Measurements from ENCODE around the gene GPR152.

The GPR152 gene

DNA sequence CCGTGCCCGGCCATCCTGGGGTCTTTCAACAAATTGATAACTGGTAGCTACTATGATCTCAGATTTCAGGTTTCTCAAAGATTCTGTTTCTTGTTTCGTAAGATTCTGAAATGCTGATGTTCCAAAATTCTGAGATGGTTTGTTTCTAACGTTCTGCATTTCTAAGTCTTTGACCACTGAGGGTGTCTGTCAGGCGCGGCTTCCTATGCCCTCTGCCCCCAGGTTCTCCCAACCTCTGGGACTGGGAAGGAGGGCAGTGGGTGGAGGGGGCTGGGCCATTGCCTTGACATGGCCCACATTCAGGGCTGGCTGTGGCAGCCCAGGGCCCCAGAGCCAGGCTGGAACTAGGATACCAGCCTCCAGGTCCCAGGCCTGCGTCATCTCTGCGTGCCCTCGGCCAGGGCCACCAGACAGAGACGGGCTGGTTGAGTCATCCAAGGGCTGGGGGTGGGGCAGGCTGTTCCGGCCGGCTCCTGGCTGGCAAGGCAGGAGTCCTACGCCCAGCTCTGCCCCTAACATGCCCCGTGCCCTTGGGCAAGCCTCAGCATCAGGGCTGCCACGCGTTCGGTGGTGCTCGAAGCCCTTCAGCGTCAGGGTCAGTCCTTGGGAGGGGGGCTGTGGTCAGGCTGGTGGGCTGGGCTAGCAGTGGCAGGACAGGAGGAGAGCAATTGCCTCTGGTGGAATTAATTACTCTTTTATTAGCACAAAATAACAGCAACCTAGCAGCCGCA, 11.3 kb upstream of the GPR152 start:
- DNase-seq (ENCODE audit: extremely low read depth, insufficient read length), result no peak
- TF ChIP-seq, protein P1, sequence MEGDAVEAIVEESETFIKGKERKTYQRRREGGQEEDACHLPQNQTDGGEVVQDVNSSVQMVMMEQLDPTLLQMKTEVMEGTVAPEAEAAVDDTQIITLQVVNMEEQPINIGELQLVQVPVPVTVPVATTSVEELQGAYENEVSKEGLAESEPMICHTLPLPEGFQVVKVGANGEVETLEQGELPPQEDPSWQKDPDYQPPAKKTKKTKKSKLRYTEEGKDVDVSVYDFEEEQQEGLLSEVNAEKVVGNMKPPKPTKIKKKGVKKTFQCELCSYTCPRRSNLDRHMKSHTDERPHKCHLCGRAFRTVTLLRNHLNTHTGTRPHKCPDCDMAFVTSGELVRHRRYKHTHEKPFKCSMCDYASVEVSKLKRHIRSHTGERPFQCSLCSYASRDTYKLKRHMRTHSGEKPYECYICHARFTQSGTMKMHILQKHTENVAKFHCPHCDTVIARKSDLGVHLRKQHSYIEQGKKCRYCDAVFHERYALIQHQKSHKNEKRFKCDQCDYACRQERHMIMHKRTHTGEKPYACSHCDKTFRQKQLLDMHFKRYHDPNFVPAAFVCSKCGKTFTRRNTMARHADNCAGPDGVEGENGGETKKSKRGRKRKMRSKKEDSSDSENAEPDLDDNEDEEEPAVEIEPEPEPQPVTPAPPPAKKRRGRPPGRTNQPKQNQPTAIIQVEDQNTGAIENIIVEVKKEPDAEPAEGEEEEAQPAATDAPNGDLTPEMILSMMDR (IDR thresholded peaks at IDR 0.05; ENCODE audit: insufficient read depth, low read length, poor library complexity, severe bottlenecking), result no peak
- Histone ChIP-seq H3K36me3 (ENCODE audit: control insufficient read depth, insufficient read depth, low read length) (no peaks in the 10 kb centered on the region; the same call in none of the 2 replicates), H3K27me3 (replicated peaks; ENCODE audit: control insufficient read depth, insufficient read depth, low read length) (no peaks in the 10 kb centered on the region), H3K4me3 (replicated peaks; ENCODE audit: low read depth, low read length) (peak overlapping the region; percentile 50)

GRCh38 chr11:67463186-67463585, 10.7 kb upstream of the GPR152 start:
- Histone ChIP-seq H3K36me3 (ENCODE audit: control insufficient read depth, insufficient read depth, low read length) (no peaks in the 10 kb centered on the region; the same call in none of the 2 replicates), H3K4me3 (replicated peaks; ENCODE audit: low read depth, low read length) (no peak overlapping the region), H3K27me3 (replicated peaks; ENCODE audit: control insufficient read depth, insufficient read depth, low read length) (no peaks in the 10 kb centered on the region)
- DNase-seq (ENCODE audit: extremely low read depth, insufficient read length), result no peak
- TF ChIP-seq, protein P1 (IDR thresholded peaks at IDR 0.05; ENCODE audit: insufficient read depth, low read length, poor library complexity, severe bottlenecking), result no peak

- Histone ChIP-seq H3K36me3 (ENCODE audit: control insufficient read depth, insufficient read depth, low read length) (no peaks in the 10 kb centered on the region; the same call in 1 of the 2 replicates), H3K4me3 (replicated peaks; ENCODE audit: low read depth, low read length) (no peak overlapping the region), H3K27me3 (replicated peaks; ENCODE audit: control insufficient read depth, insufficient read depth, low read length) (no peaks in the 10 kb centered on the region)
- TF ChIP-seq, protein P1 (IDR thresholded peaks at IDR 0.05; ENCODE audit: insufficient read depth, low read length, poor library complexity, severe bottlenecking), result no peak
- DNase-seq (ENCODE audit: extremely low read depth, insufficient read length), result no peak
Observed at GRCh38 chr11:67458266-67458665, 5.7 kb upstream of the GPR152 start.

GRCh38 chr11:67457453-67457852, 4.9 kb upstream of the GPR152 start:
- no peak for DNase-seq (ENCODE audit: extremely low read depth, insufficient read length)
- no peaks in the 10 kb centered on the region for H3K27me3 ChIP-seq (replicated peaks; ENCODE audit: control insufficient read depth, insufficient read depth, low read length)
- TF ChIP-seq, protein P1 (IDR thresholded peaks at IDR 0.05; ENCODE audit: insufficient read depth, low read length, poor library complexity, severe bottlenecking), result no peak

GRCh38 chr11:67456068-67456705, 3.7 kb upstream of the GPR152 start:
- TF ChIP-seq, protein P1 (IDR thresholded peaks at IDR 0.05; ENCODE audit: insufficient read depth, low read length, poor library complexity, severe bottlenecking), result no peak
- no peak overlapping the region for H3K4me3 ChIP-seq (replicated peaks; ENCODE audit: low read depth, low read length)
- H3K27me3 ChIP-seq (replicated peaks; ENCODE audit: control insufficient read depth, insufficient read depth, low read length), result no peaks in the 10 kb centered on the region
- H3K36me3 ChIP-seq (ENCODE audit: control insufficient read depth, insufficient read depth, low read length), result no peaks in the 10 kb centered on the region
- DNase-seq (ENCODE audit: extremely low read depth, insufficient read length), result no peak

More at GRCh38 chr11:67457453-67457852, 4.9 kb upstream of the GPR152 start:
- no peaks in the 10 kb centered on the region for H3K36me3 ChIP-seq (ENCODE audit: control insufficient read depth, insufficient read depth, low read length)
- H3K4me3 ChIP-seq (replicated peaks; ENCODE audit: low read depth, low read length), result no peak overlapping the region
